HepG2 (cell line): Measurements from ENCODE around the gene STX5. TPM values are rescaled to one million over a fixed set of nuclear protein-coding genes. Genes with fewer than 3 reads are reported as not detected.
A peak's percentile ranks its signal among the peaks of the same experiment; 100 is the strongest.

ENCODE experiments used
- ATM ChIP-seq: fragments of 450-650 bp; IDR thresholded peaks from 2 replicates; pipeline ENCODE4 v1.7.1; 2017; ENCODE audit warnings: mild to moderate bottlenecking, borderline replicate concordance
- BRD4 ChIP-seq: sonication (generic); formaldehyde crosslinking; IDR thresholded peaks from 2 replicates; pipeline ENCODE4 v1.4.0; 2020; ENCODE audit warnings: missing genetic modification reagents
- ESRRA ChIP-seq: sonication (generic); formaldehyde crosslinking; IDR thresholded peaks from 2 replicates; pipeline ENCODE4 v1.5.1; 2020; ENCODE audit warnings: mild to moderate bottlenecking, low read depth, missing genetic modification reagents
- HOXA3 ChIP-seq: sonication (generic); formaldehyde crosslinking; IDR thresholded peaks from 2 replicates; pipeline ENCODE4 v1.5.0; 2020; ENCODE audit warnings: missing genetic modification reagents
- NR2F1 ChIP-seq, 2 experiments: fragments of 450-650 bp in 1 of 2; formaldehyde crosslinking in 1 of 2; IDR thresholded peaks; 2 replicates each; pipeline versions ENCODE4 v1.5.0 to v1.6.1; 2016 to 2020; ENCODE audit warnings: mild to moderate bottlenecking in 1 of 2, missing compliant biosample characterization in 1 of 2, missing genetic modification reagents in 1 of 2, moderate library complexity in 1 of 2
- NR2F6 ChIP-seq, 2 experiments: IDR thresholded peaks; 2 replicates each; pipeline ENCODE4 v1.6.1; 2016; ENCODE audit warnings: antibody characterized with exemption in 1 of 2, mild to moderate bottlenecking in 1 of 2
- SMAD9 ChIP-seq: sonication (generic); formaldehyde crosslinking; IDR thresholded peaks from 2 replicates; pipeline ENCODE4 v1.5.1; 2020; ENCODE audit warnings: mild to moderate bottlenecking, missing genetic modification reagents
- SMYD3 ChIP-seq: sonication (generic); formaldehyde crosslinking; IDR thresholded peaks from 2 replicates; pipeline ENCODE4 v1.8.1; 2023; ENCODE audit warnings: mild to moderate bottlenecking, missing genetic modification reagents
- SP1 ChIP-seq, 2 experiments: fragments of 450-650 bp in 1 of 2; sonication (generic) in 1 of 2; formaldehyde crosslinking in 1 of 2; IDR thresholded peaks; 2 replicates each; pipeline versions ENCODE4 v1.4.0 to v1.6.1; 2016 to 2020; ENCODE audit warnings: missing genetic modification reagents in 1 of 2
- SP5 ChIP-seq: IDR thresholded peaks from 2 replicates; pipeline ENCODE4 v1.6.1; 2016; ENCODE audit warnings: low read depth, borderline replicate concordance
- ZNF136 ChIP-seq: sonication (generic); formaldehyde crosslinking; IDR thresholded peaks from 2 replicates; pipeline ENCODE4 v1.8.1; 2022; ENCODE audit warnings: low read depth, mild to moderate bottlenecking, moderate library complexity, missing genetic modification reagents
- ZNF224 ChIP-seq: sonication (generic); formaldehyde crosslinking; IDR thresholded peaks from 2 replicates; pipeline ENCODE4 v1.5.0; 2020; ENCODE audit warnings: mild to moderate bottlenecking, missing genetic modification reagents
- ZNF441 ChIP-seq: sonication (generic); formaldehyde crosslinking; IDR thresholded peaks from 2 replicates; pipeline ENCODE4 v1.7.0; 2021; ENCODE audit warnings: missing genetic modification reagents, borderline replicate concordance
- ZNF446 ChIP-seq: sonication (generic); formaldehyde crosslinking; IDR thresholded peaks from 2 replicates; pipeline ENCODE4 v1.5.0; 2020; ENCODE audit warnings: mild to moderate bottlenecking, missing genetic modification reagents
- ZNF720 ChIP-seq: sonication (generic); formaldehyde crosslinking; IDR thresholded peaks from 2 replicates; pipeline ENCODE4 v1.4.0; 2020; ENCODE audit warnings: missing genetic modification reagents
- ZNF749 ChIP-seq: sonication (generic); formaldehyde crosslinking; IDR thresholded peaks from 2 replicates; pipeline ENCODE4 v1.8.0; 2022; ENCODE audit warnings: mild to moderate bottlenecking, missing genetic modification reagents, moderate library complexity, borderline replicate concordance
- polyA plus RNA-seq, 8 experiments: library from polyadenylated mRNA; depleted of rRNA in 3 of 8; stranded (reverse) in 7 of 8; unstranded in 1 of 8; fragments of >200 nt; fragmentation: Illumina TruSeq in 4 of 8; extraction: Trizol in 4 of 8; gene quantifications; 2 replicates each; pipeline versions ENCODE4 v1.2.1 to v1.2.3, GENCODE V29; 2011 to 2016; ENCODE audit warnings: low read depth in 4 of 8, missing spikeins in 1 of 8, mixed read lengths in 1 of 8; ENCODE audit not compliant: insufficient read depth in 1 of 8
- total RNA-seq, 5 experiments: library from RNA; depleted of rRNA; stranded (reverse); fragments of >200 nt; fragmentation: Illumina TruSeq; extraction: Trizol; gene quantifications; 2 replicates each; pipeline ENCODE4 v1.2.3, GENCODE V29; 2016; ENCODE audit warnings: low read depth in 1 of 5
- TF ChIP-seq, protein P1 (sequence below): sonication (generic); formaldehyde crosslinking; IDR thresholded peaks from 2 replicates; pipeline ENCODE4 v1.9.0; 2021; ENCODE audit warnings: missing genetic modification reagents, mild to moderate bottlenecking, borderline replicate concordance
- TF ChIP-seq, protein P2 (sequence below): sonication (generic); formaldehyde crosslinking; IDR thresholded peaks from 2 replicates; pipeline ENCODE4 v1.5.0; 2020; ENCODE audit warnings: missing genetic modification reagents, mild to moderate bottlenecking, borderline replicate concordance
- TF ChIP-seq, protein P3 (sequence below): sonication (generic); formaldehyde crosslinking; IDR thresholded peaks from 2 replicates; pipeline ENCODE4 v1.8.1; 2023; ENCODE audit warnings: mild to moderate bottlenecking, inconsistent platforms, moderate library complexity, missing genetic modification reagents, borderline replicate concordance
- TF ChIP-seq, protein P4 (sequence below): sonication (generic); formaldehyde crosslinking; IDR thresholded peaks from 2 replicates; pipeline ENCODE4 v1.8.1; 2022; ENCODE audit warnings: mild to moderate bottlenecking, missing genetic modification reagents
- TF ChIP-seq, protein P5 (sequence below): sonication (generic); formaldehyde crosslinking; IDR thresholded peaks from 2 replicates; pipeline ENCODE4 v1.4.0; 2020; ENCODE audit warnings: missing genetic modification reagents

STX5 gene
- total and polyA plus RNA-seq, 2 of the 13 experiments (the other 11 are each of a cell fraction or from before 2014, with no cell fraction given): 26.9 to 30.0 TPM

DNA sequence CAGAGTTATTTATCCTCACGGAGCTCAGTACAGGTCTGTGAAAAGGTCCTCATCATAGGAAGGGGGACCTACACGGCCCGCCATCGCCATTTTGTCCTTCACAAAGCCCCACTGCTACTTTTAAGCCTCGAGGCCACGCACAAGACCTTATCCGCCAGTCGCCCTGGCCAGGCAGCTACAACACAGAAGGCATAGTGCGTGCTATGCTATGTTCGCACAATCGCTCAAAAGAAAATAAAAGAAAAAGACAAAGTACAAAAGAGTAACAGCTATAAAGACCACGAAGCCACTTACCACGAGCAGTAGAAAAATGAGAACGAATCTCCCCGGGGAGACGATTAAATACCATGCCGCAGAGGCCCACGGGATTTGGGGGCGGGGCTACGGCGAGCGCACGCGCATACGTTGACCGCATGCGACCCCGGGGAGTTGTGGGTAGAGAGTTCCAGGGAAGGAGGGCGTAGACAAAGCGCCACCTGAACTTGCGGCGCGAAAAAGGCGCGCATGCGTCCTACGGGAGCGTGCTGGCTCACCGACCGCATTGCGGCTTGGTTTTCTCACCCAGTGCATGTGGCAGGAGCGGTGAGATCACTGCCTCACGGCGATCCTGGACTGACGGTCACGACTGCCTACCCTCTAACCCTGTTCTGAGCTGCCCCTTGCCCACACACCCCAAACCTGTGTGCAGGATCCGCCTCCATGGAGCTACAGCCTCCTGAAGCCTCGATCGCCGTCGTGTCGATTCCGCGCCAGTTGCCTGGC, 23.9 kb upstream of the STX5 start (continued):
- TF ChIP-seq, protein P1, sequence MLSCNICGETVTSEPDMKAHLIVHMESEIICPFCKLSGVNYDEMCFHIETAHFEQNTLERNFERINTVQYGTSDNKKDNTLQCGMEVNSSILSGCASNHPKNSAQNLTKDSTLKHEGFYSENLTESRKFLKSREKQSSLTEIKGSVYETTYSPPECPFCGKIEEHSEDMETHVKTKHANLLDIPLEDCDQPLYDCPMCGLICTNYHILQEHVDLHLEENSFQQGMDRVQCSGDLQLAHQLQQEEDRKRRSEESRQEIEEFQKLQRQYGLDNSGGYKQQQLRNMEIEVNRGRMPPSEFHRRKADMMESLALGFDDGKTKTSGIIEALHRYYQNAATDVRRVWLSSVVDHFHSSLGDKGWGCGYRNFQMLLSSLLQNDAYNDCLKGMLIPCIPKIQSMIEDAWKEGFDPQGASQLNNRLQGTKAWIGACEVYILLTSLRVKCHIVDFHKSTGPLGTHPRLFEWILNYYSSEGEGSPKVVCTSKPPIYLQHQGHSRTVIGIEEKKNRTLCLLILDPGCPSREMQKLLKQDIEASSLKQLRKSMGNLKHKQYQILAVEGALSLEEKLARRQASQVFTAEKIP: no peak
- no peak for TF ChIP-seq NR2F6 (IDR thresholded peaks at IDR 0.05)
- TF ChIP-seq NR2F6 (CRISPR knock-in tag; IDR thresholded peaks at IDR 0.05): no peak; the same call in 1 of the 2 replicates
- peak; percentile 97 for TF ChIP-seq SMAD9
- TF ChIP-seq, protein P2, sequence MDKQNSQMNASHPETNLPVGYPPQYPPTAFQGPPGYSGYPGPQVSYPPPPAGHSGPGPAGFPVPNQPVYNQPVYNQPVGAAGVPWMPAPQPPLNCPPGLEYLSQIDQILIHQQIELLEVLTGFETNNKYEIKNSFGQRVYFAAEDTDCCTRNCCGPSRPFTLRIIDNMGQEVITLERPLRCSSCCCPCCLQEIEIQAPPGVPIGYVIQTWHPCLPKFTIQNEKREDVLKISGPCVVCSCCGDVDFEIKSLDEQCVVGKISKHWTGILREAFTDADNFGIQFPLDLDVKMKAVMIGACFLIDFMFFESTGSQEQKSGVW (CRISPR knock-in tag): peak; percentile 85; the same call in 1 of the 2 replicates
- TF ChIP-seq ZNF441 (CRISPR knock-in tag): peak; percentile 95
- peak; percentile 92; the same call in 1 of the 2 replicates for TF ChIP-seq ZNF446
- no peak for TF ChIP-seq ZNF720 (CRISPR knock-in tag)
- peak; percentile 94; the same call in 1 of the 2 replicates for TF ChIP-seq SMYD3 (CRISPR knock-in tag)
- TF ChIP-seq, protein P3, sequence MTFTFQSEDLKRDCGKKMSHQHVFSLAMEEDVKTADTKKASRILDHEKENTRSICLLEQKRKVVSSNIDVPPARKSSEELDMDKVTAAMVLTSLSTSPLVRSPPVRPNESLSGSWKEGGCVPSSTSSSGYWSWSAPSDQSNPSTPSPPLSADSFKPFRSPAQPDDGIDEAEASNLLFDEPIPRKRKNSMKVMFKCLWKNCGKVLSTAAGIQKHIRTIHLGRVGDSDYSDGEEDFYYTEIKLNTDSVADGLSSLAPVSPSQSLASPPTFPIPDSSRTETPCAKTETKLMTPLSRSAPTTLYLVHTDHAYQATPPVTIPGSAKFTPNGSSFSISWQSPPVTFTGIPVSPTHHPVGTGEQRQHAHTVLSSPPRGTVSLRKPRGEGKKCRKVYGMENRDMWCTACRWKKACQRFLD: peak; percentile 95; the same call in 1 of the 2 replicates
- TF ChIP-seq SP1 (IDR thresholded peaks at IDR 0.05): no peak
- TF ChIP-seq SP1 (CRISPR knock-in tag; IDR thresholded peaks at IDR 0.05): peak; percentile 97
- peak; percentile 95 for TF ChIP-seq ZNF749 (CRISPR knock-in tag)
- no peak for TF ChIP-seq ATM
- TF ChIP-seq ZNF224 (CRISPR knock-in tag): peak; percentile 94; the same call in 1 of the 2 replicates
- 0 out of 2 replicates have a peak, but pooled peaks have one; percentile 40 for TF ChIP-seq ZNF136
- TF ChIP-seq ESRRA (CRISPR knock-in tag): peak; percentile 51; the same call in 1 of the 2 replicates
- TF ChIP-seq, protein P4, sequence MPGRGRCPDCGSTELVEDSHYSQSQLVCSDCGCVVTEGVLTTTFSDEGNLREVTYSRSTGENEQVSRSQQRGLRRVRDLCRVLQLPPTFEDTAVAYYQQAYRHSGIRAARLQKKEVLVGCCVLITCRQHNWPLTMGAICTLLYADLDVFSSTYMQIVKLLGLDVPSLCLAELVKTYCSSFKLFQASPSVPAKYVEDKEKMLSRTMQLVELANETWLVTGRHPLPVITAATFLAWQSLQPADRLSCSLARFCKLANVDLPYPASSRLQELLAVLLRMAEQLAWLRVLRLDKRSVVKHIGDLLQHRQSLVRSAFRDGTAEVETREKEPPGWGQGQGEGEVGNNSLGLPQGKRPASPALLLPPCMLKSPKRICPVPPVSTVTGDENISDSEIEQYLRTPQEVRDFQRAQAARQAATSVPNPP (CRISPR knock-in tag): peak; percentile 68
- no peak for TF ChIP-seq NR2F1 (CRISPR knock-in tag; IDR thresholded peaks at IDR 0.05)
- TF ChIP-seq, protein P5, sequence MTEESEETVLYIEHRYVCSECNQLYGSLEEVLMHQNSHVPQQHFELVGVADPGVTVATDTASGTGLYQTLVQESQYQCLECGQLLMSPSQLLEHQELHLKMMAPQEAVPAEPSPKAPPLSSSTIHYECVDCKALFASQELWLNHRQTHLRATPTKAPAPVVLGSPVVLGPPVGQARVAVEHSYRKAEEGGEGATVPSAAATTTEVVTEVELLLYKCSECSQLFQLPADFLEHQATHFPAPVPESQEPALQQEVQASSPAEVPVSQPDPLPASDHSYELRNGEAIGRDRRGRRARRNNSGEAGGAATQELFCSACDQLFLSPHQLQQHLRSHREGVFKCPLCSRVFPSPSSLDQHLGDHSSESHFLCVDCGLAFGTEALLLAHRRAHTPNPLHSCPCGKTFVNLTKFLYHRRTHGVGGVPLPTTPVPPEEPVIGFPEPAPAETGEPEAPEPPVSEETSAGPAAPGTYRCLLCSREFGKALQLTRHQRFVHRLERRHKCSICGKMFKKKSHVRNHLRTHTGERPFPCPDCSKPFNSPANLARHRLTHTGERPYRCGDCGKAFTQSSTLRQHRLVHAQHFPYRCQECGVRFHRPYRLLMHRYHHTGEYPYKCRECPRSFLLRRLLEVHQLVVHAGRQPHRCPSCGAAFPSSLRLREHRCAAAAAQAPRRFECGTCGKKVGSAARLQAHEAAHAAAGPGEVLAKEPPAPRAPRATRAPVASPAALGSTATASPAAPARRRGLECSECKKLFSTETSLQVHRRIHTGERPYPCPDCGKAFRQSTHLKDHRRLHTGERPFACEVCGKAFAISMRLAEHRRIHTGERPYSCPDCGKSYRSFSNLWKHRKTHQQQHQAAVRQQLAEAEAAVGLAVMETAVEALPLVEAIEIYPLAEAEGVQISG (CRISPR knock-in tag): peak; percentile 90
- TF ChIP-seq SP5 (CRISPR knock-in tag): no peak
- peak; percentile 97 for TF ChIP-seq BRD4 (CRISPR knock-in tag)
- peak; percentile 94 for TF ChIP-seq HOXA3 (CRISPR knock-in tag)
